ENCODE measurements around the gene GP2.
A peak's percentile ranks its signal among the peaks of the same experiment; 100 is the strongest.

The GP2 gene

DNA sequence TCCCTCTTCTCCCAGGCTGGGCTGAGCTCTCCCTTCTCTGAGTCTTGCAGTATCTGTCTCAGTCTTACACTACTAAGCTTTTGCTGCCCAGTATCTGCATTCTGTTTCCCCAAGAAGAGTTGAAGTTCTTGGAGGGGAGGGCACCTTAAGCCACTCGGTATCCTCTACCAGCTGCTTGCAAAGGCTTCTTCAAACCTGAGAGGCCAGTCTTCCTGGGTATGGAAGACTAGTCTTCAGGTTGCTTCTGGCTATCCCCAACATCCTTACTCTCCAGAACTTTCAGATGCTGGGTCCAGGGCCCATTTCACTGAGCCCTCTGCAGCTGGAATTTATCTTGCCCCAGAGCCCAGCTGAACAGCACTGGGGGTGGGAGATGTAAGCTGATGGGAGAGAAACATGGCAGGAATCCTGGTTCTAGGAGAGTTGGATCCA, 20.1 kb downstream of the GP2 start:
- DNase-seq (ENCODE audit: low read depth), result no peak

DNA sequence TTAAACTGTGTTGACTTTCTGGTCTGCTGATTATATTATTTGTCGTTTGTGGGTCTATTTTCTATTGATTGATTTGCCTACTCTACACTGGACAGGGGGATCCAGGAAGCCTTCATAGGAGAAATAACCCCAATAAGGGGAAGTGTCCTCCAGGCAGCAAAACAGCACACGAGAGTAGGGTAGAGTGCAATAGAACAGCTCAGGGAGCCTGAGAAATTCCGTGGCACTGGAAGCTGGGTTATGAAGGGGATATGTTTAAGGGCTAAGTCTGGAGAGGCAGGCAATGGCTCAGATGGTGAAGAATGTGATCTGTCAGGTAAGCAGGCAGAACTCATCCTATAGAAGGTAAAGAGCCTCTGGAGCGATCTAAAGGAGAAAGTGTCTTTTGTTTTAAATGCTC, 20.9 kb downstream of the GP2 start:
- no peak for DNase-seq (ENCODE audit: low read depth)

DNA sequence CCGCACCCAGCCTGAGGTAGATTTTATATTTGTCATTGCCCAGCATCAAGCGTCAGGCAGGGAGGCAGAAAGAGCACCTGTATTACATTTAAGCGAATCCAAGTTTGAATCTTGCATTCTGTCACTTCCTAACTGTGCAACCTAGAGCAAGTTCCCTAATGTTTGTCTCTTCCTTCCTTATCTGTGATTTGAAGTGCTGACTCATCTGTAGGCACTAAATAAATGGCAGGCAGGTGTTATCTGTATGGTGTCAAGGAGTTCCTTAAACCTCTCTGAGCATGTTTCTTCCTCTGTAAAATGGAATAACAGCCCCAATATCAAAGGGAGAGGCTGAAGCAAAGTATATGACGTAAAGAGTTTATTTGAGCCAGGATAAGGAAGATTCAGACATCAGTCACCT, 24.3 kb downstream of the GP2 start:
- no peak for DNase-seq (ENCODE audit: low read depth)

DNA sequence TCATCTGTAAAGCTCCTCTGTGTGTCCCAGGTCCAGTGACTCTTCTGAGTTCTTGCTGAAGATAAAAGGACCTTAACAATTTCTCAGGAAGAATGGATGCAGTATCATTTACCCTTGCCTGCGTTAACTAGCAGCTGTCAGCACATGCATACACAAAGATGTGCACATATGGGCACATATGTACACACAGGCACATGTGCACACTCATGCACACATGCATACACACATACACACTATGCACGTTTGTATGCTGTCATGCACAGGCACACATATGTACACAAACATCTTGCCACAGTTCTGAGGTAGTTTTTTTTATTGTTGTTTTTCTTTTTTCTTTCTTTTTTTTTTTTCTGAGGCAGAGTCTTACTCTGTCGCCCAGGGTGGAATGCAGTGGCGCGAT, 24.9 kb downstream of the GP2 start:
- DNase-seq (ENCODE audit: low read depth), result no peak

DNA sequence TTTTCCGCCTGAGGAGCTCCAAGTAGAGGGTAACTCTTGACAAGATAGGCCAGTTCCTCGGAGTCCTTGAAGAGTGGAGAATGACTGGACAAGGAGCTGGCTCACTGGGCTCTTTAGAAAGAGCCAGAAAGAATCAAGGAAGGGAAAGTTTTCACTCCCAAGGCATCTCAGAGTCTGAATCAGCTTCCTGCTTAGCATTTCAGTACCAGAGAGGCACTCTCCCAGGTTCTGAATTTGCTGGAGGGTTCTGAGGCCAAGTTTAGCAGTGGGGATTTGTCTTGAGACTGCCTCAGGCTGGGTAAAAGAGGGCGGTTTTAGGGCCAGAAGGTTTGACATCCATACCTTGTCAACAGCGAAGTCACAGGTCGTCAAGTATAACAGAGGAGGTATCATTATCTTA, 25.5 kb downstream of the GP2 start:
- no peak for DNase-seq (ENCODE audit: low read depth)

DNA sequence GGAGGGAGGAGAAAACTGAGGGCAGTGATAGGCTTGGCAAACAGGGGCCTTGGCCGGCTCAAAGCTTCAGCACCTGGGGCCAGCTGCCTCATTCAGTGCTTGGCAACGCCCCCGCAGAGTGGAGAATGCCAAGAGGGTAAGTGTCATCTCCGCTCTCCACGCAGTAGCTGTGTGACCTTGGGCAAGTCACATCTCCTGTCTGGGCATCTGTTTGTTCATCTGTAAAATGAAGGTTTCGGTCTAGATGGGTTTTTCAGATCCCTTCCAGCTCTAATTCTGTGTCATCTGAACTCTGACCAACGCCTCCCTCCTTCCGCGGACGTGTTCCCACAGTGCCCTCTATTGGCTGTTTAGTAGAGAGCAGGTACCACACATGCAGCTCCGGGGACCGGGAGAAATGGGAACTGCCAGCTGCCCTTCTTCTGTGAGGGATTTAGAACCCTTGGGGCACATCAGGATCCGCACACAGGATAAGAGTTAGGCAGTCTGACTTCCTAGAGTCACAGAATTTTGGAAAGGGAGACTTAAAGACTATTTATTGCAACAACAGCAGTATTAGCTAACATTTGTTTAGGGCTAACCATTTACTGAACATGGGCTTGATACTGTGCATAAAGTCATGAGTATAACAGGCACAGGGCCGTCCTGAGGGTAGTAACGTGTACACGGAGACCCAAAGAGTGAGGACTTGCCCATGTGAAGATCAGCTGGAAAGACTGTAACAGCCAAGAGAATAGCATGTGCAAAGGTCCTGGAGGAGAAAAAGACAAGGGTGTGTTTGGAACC, 26.8 kb downstream of the GP2 start:
- peak; percentile 5 for DNase-seq (ENCODE audit: low read depth)

DNA sequence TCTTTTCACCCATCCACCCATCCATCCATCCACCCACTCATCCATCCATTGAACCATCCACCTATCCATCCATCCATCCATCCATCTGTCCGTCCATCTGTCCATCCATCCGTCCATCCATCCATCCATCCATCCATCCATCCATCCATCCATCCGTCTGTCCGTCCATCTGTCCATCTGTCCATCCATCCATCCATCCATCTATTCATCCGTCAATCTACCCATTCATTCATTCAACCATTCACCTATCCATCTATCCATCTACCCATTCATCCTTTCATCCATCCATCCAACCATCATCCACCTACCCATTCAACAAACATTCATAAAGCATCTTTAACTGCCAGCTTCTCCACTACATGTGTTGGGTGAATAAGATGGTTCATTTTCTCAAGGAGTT, 28.9 kb downstream of the GP2 start:
- DNase-seq (ENCODE audit: low read depth), result no peak

DNA sequence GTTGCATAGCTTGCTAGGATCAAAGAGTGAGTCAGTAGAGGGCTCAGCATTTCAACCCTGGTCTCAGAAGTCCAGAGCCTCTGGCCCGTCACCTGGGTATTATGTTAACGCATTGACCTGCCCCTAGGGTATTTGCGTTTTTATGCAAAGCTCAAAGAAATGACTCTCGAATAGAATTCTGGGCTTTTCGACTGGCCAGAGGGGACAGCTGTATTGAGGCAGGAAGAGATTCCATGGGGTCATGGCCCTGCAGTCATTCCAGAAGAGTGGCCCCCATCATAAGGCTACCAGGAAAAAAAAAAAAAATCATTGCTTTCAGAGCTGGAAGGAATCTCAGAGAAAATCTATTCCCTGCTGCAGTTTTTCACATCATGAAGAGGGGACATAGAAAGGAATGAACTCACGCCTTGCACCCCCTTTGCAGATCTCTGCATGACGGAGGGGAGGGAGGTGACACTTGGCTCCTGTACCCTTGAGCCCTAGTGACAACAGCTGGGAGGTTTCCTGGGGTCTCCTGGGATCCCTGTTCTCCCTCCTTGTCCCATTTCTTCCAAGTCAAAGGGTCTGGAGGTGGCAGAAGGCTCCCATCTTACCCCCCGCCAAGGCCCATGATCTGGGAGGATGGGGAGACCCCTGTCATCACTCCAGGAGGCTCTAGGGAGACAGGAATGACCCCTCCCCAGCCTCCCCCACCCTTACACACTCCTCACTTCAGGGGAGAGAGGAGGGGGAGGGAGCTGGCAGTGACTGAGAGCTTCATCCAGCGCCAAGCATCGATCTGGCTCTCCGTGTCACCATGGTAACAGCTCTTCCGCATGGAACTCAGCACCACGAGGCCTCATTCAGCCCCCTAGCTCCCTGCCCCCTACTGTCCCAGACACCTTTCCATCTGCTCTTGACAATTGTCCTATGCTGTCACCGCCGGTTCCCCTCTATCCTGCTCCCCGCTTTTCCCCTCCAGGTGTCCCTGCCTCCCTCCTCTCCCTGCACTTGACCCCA, 35.8 kb downstream of the GP2 start:
- DNase-seq (ENCODE audit: low read depth), result no peak

DNA sequence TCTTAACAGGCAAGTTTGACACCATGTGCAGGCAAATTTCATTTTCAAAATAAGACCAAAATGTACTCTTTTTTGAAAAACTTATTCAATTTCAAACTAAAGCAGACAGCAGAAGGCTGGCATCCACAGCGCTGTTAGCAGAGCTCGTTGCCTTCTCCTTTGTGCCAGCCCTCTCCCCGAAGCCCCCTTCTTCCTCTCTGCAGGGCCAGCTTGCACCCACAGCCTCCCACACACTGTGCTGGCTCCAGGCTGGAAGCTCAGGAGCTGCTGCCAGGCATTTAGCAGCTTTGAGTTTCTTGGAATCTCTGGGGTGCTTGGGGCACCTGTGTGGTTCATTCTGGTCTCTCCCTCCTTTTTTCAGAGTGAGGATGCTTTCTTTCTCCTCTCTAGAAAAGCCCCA, 37.7 kb downstream of the GP2 start:
- no peak for DNase-seq (ENCODE audit: low read depth)

DNA sequence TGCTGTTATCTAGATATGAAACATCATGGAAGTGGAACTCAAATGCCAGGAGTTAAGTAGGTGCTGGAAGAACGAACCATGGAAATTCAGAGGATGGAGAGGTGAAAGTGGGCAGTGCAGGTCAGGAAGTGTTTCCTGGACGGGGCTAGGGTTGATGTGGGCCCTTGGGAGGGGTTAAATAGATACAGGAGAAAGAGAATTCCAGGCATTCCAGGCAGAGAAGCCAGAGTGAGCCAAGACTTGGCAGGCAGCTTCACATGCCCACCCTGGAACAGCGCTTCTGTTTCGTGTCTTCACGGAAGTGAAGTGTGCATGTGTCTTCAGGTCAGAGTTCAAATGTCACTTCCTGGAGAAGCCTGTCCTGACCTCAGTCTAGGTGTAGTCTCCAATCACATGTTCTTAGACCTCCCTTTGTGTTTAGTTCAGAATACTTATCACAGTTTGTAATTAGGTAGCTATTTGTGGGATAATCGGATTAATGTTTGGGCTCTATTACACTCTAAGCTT, 41.3 kb downstream of the GP2 start:
- DNase-seq (ENCODE audit: low read depth), result no peak

DNA sequence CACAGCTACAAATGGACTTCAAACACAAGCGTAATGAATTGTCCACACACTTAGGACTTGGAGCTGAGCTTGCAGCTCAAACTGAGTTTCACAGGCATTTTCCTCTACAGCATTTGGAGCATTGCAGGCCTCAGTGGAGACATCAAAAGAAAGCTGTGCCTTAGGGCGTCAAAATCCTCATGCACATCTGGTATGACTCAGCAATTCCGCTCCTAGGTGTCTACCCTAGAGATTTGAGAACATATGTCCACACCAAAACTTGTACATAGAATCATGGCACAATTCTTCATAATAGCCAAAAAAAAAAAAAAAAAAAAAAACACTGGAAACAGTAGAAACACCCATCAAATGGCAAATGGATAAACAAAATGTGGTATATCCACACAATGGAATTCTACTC, 47.1 kb downstream of the GP2 start:
- DNase-seq (ENCODE audit: low read depth), result no peak

DNA sequence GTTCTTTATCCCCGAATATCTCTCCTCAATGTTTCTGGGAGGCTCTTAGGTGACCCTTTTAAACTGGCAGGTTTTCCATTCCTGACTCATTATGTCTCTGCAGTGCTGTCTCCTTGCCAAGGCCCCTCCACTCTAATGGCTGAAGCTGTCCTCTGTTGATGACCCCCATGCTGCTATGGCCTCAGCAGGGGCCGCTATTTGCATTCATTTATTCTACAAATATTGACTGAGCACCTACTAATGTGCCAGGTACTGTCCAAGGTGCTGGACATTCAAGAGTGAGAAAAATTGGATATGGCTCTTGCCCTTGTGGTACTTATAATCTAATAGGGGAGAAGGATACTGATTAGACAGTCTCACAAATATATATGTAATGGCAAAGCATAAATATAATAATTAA, 55.4 kb downstream of the GP2 start:
- no peak for DNase-seq (ENCODE audit: low read depth)

DNA sequence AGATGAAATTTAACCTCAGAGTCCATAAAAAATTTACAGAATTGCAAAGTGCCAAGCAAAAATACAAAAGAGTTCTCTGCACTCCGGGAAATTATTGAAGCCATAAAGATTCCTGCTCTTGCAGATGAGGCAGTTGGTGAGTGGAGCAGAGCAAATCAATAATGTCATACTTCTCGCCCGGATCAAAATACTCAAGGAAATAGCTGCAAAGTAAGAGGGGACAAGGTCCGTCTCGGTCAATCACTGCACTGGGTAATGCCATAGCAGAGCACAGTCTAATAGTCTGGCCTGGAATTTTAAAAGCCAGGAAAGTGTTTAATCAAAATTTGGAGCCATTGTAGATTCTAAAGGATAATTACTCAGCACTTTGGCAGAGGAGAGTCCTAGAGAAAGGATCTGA, 58.9 kb downstream of the GP2 start:
- DNase-seq (ENCODE audit: low read depth), result no peak

DNA sequence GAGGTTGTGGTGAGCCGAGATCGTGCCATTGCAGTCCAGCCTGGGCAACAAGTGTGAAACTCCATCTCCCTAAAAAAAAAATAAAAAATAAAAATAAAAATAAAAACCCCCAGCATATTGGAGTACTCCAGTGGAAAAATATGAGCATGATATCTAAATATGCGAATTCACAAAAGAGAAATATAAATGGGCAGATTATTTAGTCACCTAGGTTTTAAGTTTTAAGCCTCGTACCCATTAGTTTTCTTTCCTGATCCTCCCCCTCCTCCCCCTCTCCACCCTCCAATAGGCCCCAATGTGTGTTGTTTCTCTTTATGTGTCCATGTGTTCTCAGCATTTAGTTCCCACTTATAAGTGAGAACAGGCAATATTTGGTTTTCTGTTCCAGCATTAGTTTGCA, 62.3 kb downstream of the GP2 start:
- no peak for DNase-seq (ENCODE audit: low read depth)

DNA sequence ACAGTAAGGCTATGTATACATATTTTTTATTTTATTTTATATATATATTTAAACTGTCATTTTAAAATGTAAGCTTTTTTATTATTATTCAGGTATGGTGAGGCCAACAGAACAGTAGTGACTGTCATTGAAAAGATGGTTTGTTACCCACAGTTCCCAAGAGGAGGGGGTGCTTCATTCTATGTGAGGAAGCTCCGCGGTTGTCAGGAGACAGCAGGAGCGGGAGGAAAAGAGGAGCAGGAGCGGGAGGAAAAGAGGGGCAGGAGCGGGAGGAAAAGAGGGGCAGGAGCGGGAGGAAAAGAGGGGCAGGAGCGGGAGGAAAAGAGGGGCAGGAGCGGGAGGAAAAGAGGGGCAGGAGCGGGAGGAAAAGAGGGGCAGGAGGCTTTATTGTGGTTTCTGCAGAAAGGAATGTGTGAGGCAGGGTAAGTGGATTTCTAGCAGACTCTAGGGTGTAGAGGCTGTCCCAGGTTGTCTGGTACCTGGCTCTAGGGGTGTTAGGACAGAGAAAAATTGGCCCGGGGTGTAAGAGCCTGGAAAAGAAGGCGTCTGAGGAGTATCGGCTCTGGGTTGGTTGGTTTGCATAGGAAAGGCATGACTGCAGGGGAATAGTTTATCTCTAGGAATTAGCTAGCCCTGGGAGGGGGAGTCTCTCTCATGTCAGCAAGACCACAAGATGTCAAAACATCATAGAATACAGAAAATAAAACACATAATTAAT, 64.0 kb downstream of the GP2 start:
- no peak for DNase-seq (ENCODE audit: low read depth)

DNA sequence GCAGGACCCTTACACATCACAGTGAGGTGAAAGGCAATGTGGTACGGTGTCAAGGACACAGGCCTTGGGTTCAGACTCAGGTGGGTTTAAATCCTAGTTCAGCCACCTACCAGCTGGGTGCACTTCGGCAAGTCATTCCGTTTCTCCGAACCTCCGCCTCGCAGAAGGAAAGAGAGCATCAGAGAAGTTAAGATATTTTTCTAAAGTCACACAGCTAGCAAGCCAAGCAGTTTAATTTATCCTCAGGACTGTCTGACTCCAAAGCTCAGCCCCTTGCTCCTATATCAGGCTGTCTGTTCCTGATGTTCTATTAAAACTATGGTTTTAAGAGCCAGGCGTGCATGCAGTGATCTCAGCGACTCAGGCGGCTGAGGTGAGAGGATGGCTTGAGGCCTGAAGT, 65.1 kb downstream of the GP2 start:
- no peak for DNase-seq (ENCODE audit: low read depth)

DNA sequence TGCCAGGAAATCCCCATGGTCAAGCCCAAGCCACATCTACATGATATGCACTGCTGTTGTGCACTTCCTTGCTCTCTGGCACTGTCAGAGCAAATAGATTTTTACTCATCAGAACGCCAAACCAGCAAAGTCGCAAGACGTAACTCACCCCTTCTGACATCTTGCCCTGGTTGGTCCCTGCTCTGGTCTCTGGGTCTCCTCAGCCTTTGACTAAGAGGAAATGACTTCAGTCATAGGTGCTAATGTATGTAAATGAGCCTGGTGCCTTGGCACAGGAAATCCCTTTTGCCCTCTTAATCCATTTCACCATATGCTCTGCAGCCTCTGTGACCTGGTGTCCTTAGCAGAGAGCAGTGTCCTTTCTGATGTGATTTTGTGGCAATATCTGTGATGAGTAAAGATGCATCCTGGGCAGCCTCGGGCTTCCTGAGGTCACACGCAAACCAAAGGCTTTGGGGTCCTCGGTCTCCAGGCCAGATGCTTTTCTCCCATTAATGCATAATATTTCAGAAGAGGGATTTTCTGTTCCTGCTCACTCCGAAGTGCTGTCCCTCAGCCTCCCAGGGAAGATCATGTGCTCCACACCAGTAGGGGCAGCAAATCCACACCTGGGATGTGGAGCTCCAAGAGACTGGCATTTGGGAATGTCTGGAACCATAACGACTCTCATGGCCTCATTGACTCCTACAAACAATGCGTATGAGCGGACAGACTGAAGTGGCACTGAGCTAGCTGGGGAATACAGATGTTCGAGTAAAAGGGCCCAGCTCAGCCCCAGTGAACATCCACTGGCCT, 66.9 kb downstream of the GP2 start:
- no peak for DNase-seq (ENCODE audit: low read depth)

Data from activated T-cell treated with anti-CD3 and anti-CD28 coated beads for 24 hours (primary cell).